Stimulated activated CD8-positive, alpha-beta memory T cell treated with anti-CD3 and anti-CD28 coated beads, Interleukin-4, amount 100 ng/mL, for 1 hour (primary cell): ENCODE data around the gene USP20.

Experiments used
- DNase-seq, 2 donors: peaks; one replicate each; pipeline ENCODE4 v3.0.0-alpha.2; 2020; ENCODE audit warnings: low read depth in 2 of 2, low spot score in 1 of 2

USP20 gene

GRCh38 chr9:129823542-129823934, 11.7 kb upstream of the USP20 start:
- no peak for DNase-seq

- DNase-seq = peak; percentile 76 to 81
Measured at GRCh38 chr9:129823935-129824601, 11.2 kb upstream of the USP20 start, which contains the start of gene TOR1A. Gene TOR1A (minus strand): TSS chr9:129824136. CDS start chr9:129824085, 51 bp downstream.

- no peak for DNase-seq
Measured at GRCh38 chr9:129826344-129826743, 8.9 kb upstream of the USP20 start.

GRCh38 chr9:129826759-129827158, 8.5 kb upstream of the USP20 start:
- no peak for DNase-seq

GRCh38 chr9:129828051-129828450, 7.2 kb upstream of the USP20 start:
- no peak for DNase-seq

GRCh38 chr9:129828969-129829368, 6.3 kb upstream of the USP20 start:
- no peak for DNase-seq

- DNase-seq = no peak
Measured at GRCh38 chr9:129832982-129833381, 2.3 kb upstream of the USP20 start.

- peak in 1 of 2 donors; percentile 23 for DNase-seq
Measured at GRCh38 chr9:129834489-129835127, 650 bp upstream of the USP20 start.

GRCh38 chr9:129835860-129836223, 584 bp downstream of the USP20 start:
- no peak for DNase-seq

GRCh38 chr9:129836311-129837007, 1.2 kb downstream of the USP20 start:
- DNase-seq = peak in 1 of 2 donors; percentile 17

GRCh38 chr9:129838707-129839259, 3.5 kb downstream of the USP20 start:
- no peak for DNase-seq

GRCh38 chr9:129839324-129840023, 4.2 kb downstream of the USP20 start:
- DNase-seq = no peak

- DNase-seq = no peak
Measured at GRCh38 chr9:129840034-129840433, 4.8 kb downstream of the USP20 start.

GRCh38 chr9:129841071-129841470, 5.8 kb downstream of the USP20 start:
- DNase-seq = no peak

- no peak for DNase-seq
Measured at GRCh38 chr9:129845373-129845772, 10.1 kb downstream of the USP20 start.

- no peak for DNase-seq
Measured at GRCh38 chr9:129848712-129849441, 13.6 kb downstream of the USP20 start.

GRCh38 chr9:129849901-129850300, 14.6 kb downstream of the USP20 start:
- DNase-seq = no peak

- DNase-seq = no peak
Measured at GRCh38 chr9:129850821-129851550, 15.7 kb downstream of the USP20 start.

- no peak for DNase-seq
Measured at GRCh38 chr9:129851821-129852220, 16.6 kb downstream of the USP20 start.

- no peak for DNase-seq
Measured at GRCh38 chr9:129852579-129852978, 17.3 kb downstream of the USP20 start.
